ENCODE data around the gene ELP5.
A peak's percentile ranks its signal among the peaks of the same experiment; 100 is the strongest.

ELP5 gene

GRCh38 chr17:7252176-7253043 lies at the start of gene ELP5:
TSS of gene ELP5 (plus strand) at chr17:7252215. CDS start at chr17:7252551, 336 bp downstream.
- peak; percentile 86 to 88 for DNase-seq (ENCODE audit: low read depth in 2 of 2)

- no peak for DNase-seq (ENCODE audit: low read depth in 2 of 2)
These were observed 48.6 kb upstream of the ELP5 start for GRCh38 chr17:7203391-7203790.

- DNase-seq (ENCODE audit: low read depth in 2 of 2) = no peak
These were observed 47.7 kb upstream of the ELP5 start for GRCh38 chr17:7204336-7204735.

- DNase-seq (ENCODE audit: low read depth in 2 of 2) = peak; percentile 88 to 91
These were observed 47.1 kb upstream of the ELP5 start for GRCh38 chr17:7204828-7205461.

GRCh38 chr17:7205561-7205960 lies 46.5 kb upstream of the ELP5 start:
- no peak for DNase-seq (ENCODE audit: low read depth in 2 of 2)

- DNase-seq (ENCODE audit: low read depth in 2 of 2) = no peak
These were observed 44.7 kb upstream of the ELP5 start for GRCh38 chr17:7207120-7208001.

- no peak for DNase-seq (ENCODE audit: low read depth in 2 of 2)
These were observed 43.9 kb upstream of the ELP5 start for GRCh38 chr17:7208027-7208571.

- no peak for DNase-seq (ENCODE audit: low read depth in 2 of 2)
These were observed 43.1 kb upstream of the ELP5 start for GRCh38 chr17:7208754-7209460.

GRCh38 chr17:7211491-7212273 lies 40.3 kb upstream of the ELP5 start:
- DNase-seq (ENCODE audit: low read depth in 2 of 2) = no peak

GRCh38 chr17:7213895-7214299 lies 38.1 kb upstream of the ELP5 start:
- DNase-seq (ENCODE audit: low read depth in 2 of 2) = no peak

GRCh38 chr17:7214300-7215135 lies 37.5 kb upstream of the ELP5 start:
- DNase-seq (ENCODE audit: low read depth in 2 of 2) = peak; percentile 100

GRCh38 chr17:7215136-7215638 lies 36.8 kb upstream of the ELP5 start:
- no peak for DNase-seq (ENCODE audit: low read depth in 2 of 2)

- DNase-seq (ENCODE audit: low read depth in 2 of 2) = no peak
These were observed 36.3 kb upstream of the ELP5 start for GRCh38 chr17:7215652-7216180.

- no peak for DNase-seq (ENCODE audit: low read depth in 2 of 2)
These were observed 35.5 kb upstream of the ELP5 start for GRCh38 chr17:7216242-7217112.

GRCh38 chr17:7217113-7217987 lies 34.7 kb upstream of the ELP5 start:
- DNase-seq (ENCODE audit: low read depth in 2 of 2) = no peak

- DNase-seq (ENCODE audit: low read depth in 2 of 2) = no peak
These were observed 33.8 kb upstream of the ELP5 start for GRCh38 chr17:7218166-7218565.

- no peak for DNase-seq (ENCODE audit: low read depth in 2 of 2)
These were observed 33.3 kb upstream of the ELP5 start for GRCh38 chr17:7218758-7219157.

Measured in stimulated activated CD8-positive, alpha-beta memory T cell treated with anti-CD3 and anti-CD28 coated beads, Interleukin-15, amount 100 ng/mL, for 48 hours (primary cell).